GM21515 (cell line): ENCODE measurements around the gene RGS9BP.
"Not testable (repeated sequence)": the region's sequence is repeated elsewhere in the genome, so short reads cannot be mapped to it uniquely, and the experiment has no call there.

Experiments used
- ATAC-seq: cut with Tn5 transposase; IDR thresholded peaks from one replicate; pipeline ENCODE4 v1.9.1; 2021; ENCODE audit not compliant: unreplicated experiment

RGS9BP gene

DNA sequence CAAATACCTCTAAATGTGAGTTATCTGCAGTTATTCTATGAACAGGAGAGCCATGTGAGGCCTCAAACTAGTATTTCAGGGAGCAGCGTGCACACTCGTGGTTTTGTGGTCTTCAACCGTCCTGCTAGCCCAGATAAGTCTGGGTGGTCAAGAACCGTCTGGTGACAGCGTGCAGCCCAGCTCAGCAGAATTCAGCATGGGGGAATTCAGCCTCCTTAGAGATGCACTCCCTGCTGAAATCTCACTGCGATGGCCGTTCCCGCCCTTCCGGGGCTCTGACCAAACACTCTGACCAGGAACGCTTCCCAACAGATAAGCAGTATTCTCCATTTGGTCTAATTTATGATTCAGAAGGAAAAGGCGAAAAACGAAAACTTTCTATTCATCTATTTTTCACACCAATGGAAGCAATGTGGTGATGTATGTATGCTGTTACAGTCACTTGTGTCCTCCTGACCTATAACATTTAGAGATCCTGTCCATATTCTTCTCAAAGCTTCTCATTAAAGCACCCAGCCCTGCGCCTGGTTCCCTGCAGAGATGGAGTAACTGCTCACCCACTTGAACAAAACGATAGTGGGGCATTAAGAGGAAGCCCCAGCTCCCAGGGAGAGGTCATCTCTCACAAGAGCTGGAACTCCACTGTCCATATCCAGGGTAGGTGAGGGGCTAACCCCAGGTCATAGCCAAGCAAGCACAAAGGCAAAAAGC, 3.6 kb upstream of the RGS9BP start:
- no peak for ATAC-seq

DNA sequence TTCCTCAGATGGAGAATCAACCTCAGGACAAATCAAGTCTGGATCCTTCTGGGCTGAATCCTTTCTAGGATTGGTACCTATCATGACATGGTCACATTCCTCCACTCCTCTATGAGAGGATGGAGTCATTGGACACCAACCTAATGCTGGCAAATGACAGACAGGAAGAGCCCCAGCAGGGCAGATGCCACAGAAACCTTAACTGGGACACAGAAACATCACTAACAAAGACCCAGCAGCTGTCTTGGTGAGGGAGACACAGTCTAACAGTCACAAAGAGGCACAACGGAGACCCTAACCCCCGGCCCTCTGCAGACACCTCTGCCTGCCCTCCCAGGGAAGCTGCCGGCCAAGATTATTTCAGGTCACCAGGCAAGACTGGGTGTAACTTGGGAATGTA, 2.8 kb upstream of the RGS9BP start:
- no peak for ATAC-seq

DNA sequence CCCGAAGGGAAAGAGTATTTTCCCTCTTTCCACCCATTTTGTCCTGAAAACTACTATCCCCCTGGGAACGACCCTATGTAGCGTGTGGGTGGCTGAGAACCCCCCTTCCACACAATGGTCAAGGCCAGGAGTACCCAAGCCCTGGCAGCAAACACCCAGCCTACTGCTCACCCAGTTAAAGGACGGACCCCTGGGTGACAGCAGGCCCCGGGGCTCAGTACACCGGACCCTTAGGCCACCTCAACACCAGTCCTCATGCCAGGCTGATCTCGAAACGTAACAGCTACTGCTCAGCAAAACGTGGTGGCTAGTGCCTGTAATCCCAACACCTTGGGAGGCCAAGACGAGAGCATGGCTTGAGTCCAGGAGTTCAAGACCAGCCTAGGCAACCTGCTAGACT, 2.1 kb upstream of the RGS9BP start:
- ATAC-seq = no peak

DNA sequence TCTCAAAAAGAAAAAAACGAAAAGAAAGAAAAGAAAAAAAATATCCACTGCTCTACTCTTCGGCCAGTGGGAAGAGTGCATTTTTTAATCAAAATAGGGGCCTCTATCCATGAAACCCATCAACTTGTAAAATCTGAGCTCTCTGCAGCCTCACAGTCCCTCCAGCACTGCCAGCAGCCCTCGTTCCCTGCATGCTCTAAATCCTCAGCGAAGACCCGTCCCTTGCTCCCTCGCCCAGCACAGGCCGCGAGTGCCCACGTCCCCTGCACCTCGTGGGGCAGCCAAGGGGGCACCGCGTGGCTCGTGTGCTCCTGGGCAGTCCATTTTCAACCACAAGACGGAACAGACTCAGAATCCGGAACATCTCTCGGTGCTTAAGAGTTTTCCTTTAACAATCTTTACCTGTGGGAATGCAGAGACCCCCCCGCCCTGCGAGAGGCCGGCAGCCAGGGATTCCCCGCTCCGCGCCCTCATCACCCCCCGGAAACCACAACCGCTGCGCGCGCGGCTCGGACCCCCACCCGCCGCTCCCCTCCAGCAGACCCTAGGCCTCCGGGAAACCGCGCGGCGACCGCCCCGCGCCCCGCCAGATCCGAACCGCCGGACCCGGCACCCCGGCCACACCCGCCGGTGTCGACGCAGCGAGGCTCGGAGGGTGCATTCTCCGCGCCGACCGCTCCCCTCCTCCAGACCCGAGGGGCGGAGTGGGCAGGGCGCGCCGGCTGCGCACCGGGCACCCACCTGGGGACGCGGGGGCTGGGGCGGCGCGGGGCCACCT, 1.3 kb upstream of the RGS9BP start:
- peak; percentile 7 for ATAC-seq

DNA sequence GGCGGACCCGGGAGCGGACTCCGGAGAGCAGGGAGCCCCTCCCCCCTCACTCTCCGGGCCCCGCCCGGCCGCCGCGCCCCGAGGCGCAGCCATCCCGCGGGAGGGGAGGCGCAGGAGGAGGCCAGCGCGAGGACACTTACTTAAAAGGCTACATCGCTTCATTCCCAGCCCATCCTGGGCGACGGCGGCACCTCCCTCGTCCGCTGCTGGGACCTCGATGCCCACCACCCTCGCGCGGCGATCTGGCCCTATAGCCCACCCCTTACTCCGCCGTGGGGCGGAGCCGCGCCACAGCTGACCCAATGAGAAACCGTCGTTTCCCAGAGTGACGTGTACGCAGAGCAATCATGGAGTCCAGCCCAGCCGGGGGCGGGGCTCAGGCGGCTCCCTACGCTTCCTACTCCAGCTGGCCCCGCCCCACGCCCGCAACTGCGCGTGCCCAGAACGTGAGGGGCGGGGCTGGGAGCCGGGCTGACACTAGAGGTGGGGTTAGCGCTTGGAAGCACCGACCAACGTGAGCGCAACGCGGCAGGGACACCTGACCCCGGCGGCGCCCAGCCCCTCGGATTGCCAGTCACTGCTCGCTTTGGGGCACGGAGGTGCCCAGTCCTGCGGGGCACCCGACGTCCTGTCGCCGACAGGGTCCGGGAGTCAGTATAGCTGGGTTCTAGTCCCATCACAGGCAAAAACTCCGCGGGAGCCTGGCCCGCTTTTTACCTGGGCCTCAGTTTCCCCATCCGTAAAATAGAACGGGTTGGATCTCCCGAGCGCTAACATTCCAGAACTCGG, 523 bp upstream of the RGS9BP start, which contains the start of gene ANKRD27:
TSS of gene ANKRD27 (minus strand) at position 250 of the 789 bp plus-strand sequence. CDS start 16,165 bp downstream, outside the sequence.
- ATAC-seq = peak; percentile 97

DNA sequence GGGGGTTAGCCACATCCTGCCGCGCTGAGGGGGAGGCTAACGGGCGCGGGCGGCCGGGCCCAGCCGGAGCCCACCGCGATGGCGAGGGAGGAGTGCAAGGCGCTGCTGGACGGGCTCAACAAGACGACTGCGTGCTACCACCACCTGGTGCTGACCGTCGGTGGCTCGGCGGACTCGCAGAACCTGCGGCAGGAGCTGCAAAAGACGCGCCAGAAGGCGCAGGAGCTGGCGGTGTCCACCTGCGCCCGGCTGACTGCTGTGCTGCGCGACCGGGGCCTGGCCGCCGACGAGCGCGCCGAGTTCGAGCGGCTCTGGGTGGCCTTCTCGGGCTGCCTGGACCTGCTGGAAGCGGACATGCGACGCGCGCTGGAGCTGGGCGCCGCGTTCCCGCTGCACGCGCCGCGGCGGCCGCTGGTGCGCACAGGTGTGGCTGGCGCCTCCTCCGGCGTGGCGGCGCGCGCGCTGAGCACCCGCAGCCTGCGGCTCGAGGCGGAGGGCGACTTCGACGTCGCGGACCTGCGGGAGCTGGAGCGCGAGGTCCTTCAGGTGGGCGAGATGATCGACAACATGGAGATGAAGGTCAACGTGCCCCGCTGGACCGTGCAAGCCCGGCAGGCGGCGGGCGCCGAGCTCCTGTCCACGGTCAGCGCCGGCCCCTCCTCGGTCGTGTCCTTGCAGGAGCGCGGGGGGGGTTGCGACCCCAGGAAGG, 692 bp downstream of the RGS9BP start:
- ATAC-seq = no peak

DNA sequence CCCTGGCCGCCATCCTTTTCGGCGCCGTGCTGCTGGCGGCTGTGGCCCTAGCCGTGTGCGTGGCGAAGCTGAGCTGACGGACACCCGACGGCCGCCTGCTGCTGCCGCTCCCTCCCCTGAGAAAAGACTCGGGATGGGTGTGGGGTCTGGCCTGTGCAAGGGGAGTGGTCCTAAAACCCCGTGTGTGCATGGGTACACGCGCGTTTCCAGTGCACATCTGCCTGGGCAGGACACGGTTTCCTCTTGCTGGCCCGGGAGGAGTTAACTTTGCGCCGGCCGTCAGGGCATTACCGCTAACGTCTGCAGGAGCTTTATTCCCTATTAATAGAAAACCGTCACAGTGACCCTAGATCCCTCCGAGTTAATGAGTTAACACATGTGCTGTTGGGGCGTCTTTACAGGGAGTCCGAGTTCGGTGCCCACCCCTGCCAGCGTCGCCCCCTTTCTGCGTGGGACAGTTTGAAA, 1.3 kb downstream of the RGS9BP start:
- no peak for ATAC-seq

DNA sequence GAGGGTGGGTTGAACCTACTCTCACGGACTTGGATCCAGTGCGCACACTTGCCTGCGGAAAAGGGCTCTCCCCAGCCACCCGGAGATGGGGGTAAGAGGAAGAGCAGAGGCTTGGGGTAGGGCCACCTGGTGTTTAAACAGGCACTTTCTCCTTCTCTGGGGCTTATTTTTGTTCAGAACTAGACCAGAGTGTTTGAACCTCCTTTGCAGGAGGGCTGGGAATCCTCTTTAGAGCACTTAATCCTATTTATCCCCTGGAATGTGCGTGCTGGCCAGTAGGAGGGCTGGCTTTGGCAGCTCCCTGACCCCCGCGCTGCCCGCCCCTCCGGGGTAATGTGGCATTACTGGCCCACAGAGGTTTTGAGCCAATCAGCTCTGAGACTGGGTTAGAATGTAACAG, 2.0 kb downstream of the RGS9BP start:
- no peak for ATAC-seq

DNA sequence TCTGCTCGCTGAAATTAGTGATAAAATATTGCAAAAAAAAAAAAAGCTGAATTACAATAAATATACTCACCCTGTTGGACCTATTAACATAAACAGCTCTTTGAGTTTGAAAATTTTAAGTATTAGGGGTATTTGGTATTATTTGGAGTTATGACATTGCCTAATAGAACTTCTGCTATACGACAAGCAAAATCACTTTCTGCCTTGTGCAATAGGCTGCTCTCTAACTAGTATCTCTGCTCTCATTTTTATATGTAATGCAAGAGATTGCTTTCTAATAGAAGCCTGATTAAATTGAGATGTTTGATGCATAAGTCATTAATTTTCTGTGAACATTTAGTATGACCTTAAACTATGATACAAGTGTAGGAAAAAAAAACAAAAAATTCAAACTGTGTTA, 5.3 kb downstream of the RGS9BP start:
- ATAC-seq = no peak

DNA sequence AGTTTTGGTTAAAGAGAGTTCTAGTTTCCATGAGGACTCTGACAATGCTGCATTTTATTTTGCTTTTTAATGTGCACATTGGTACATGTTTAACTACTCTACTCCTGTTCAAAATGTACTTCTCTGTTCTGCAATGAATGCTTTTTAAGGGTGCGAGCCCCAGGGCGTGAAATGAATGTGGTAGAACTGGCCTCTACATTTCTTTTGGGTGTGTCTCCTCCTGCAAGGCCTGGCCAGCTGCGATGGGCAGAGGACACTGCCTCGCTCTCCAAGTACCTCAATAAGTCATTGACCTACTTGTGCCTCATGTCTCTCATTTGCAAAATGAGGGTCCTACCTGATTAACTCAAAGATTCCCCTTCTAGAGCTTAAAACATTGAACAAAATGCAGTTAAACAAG, 6.7 kb downstream of the RGS9BP start:
- no peak for ATAC-seq

DNA sequence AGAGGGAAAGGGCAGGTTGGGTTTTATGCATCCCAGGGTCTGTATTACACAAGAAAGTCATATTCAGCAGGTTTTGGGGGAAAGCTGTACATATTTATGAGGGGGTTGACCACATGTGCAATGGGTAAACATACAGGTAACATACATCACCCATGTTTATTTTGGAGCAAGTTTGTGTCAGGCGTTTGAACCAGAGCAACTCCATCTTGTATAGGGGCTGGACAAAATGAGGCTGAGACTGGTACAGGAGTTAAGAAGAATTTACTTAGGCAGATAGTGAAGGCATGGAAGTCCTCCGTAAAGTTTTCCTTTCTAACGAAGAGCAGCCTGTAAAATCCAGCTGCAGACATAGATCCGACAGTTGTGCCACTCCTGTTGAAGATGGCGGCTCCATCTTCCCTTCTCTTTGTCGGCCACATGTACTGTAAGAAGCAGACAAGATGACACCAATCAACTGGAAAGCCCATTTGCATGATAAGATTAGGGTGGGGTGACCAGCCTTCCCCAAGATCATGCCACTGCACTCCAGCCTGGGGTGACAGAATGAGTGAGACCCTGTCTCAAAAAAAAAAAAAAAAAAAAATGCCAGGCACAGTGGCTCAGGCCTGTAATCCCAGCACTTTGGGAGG, 11.3 kb downstream of the RGS9BP start:
- no peak for ATAC-seq

DNA sequence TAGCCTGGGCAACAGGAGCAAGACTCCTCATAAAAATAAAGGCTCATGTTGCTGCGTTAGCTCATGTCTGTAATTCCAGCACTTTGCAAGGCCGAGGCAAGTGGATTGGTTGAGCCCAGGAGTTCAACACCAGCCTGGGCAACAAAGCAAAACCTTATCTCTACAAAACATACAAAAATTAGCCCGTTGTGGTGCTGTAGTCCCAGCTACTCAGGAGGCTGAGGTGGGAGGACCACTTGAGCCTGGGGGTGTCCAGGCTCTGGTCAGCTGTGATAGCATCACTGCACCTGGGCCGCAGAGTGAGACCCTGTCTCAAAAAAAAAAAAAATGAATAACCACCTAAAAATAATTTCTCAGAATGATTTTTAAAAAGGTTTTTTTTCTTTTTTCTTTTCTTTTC, 12.0 kb downstream of the RGS9BP start:
- ATAC-seq = no peak

DNA sequence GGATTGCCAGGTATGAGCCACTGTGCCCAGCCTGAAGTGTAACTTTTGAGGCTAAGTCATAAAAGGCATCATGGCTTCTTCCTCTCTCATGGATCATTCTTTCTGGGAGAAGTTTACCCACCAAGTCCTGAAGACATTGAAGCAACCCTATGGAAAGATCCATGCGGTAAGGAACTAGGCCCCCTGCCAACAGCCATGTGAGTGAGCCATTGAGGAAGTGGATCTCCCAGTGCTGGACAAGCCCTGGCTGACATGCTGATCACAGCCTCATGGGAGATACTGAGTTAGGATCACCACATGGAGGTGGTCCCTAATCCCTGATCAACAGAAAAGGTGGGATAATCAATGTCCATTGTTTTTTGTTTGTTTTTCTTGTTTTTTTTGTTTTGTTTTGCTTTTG, 12.7 kb downstream of the RGS9BP start:
- ATAC-seq = no peak

DNA sequence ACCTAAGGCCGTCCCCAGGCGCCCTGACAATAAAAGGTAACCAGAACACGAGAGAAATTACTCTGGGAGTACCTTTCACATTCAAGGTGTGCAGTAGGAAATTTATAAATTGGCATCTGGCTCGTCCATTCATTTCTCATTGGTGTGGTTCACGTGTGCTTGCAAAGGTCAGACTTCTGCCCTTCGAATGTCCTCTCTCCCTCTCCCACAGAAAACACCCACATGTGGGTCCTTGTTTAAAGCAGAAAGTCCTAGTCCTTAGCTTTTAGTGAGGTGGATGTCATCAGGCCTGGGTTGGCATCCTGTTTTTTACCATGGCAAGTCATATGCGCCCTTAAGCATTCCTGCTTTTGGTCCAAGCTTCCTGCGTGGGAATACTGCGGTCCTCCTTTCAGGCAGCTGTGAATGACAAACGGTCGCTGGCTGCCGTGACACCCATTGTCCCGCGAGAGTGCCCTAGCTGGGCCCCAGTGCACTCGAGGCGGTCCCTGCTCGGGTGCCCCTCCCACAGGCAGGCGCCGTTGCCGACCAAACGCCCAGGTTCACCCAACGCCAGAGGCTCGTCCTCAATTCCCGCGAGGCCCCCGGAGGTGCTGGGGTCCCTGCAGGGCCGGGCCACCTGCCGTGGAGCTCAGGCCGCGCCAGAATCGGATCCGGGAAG, 15.8 kb downstream of the RGS9BP start, which contains the start of gene NUDT19:
TSS of gene NUDT19 (plus strand) at position 531 of the 661 bp plus-strand sequence. CDS start 140 bp downstream, outside the sequence.
- ATAC-seq = peak; percentile 88

DNA sequence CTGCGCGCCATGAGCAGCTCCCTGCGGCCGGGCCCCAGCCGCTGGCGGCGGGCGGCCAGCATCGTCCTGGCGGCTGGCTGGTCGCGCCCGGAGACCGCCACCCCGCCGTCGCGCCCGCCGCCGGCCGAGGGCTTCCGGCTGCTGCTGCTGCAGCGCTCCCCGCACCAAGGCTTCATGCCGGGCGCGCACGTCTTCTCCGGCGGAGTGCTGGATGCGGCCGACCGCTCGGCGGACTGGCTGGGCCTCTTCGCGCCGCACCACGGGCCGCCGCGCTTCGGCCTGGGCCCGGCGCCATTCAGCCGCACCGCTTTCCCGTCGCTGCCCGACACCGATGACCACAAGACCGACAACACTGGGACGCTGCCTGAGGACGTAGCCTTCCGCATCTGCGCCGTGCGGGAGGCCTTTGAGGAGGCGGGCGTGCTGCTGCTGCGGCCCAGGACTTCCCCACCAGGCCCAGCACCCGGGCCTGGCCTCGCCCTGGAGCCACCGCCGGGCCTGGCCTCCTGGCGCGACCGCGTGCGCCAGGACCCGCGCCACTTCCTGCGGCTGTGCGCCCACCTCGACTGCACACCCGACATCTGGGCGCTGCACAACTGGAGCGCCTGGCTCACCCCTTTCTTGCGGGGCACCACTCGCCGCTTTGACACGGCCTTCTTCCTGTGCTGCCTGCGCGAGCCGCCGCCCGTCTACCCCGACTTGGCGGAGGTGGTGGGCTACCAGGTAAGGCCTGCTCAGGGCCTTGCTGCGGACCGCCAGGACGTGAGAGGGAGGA, 16.5 kb downstream of the RGS9BP start:
- peak; percentile 62 for ATAC-seq

DNA sequence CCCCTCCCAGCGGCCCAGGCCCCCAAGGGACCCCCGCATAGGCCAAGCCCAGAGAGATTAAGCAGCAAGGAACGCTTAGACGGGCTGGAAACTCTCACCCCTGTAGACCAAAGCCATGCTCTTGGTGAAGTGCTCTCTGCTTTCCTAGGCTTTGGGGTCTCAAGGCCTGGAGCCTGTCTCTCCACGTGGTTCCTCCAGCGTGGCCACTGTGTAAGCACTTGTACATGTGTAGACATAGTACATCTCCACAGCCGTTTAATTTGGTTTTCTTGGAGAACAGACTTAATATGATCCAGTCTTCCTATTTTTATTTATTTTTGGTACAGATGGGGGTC, 17.0 kb downstream of the RGS9BP start:
- ATAC-seq = no peak

DNA sequence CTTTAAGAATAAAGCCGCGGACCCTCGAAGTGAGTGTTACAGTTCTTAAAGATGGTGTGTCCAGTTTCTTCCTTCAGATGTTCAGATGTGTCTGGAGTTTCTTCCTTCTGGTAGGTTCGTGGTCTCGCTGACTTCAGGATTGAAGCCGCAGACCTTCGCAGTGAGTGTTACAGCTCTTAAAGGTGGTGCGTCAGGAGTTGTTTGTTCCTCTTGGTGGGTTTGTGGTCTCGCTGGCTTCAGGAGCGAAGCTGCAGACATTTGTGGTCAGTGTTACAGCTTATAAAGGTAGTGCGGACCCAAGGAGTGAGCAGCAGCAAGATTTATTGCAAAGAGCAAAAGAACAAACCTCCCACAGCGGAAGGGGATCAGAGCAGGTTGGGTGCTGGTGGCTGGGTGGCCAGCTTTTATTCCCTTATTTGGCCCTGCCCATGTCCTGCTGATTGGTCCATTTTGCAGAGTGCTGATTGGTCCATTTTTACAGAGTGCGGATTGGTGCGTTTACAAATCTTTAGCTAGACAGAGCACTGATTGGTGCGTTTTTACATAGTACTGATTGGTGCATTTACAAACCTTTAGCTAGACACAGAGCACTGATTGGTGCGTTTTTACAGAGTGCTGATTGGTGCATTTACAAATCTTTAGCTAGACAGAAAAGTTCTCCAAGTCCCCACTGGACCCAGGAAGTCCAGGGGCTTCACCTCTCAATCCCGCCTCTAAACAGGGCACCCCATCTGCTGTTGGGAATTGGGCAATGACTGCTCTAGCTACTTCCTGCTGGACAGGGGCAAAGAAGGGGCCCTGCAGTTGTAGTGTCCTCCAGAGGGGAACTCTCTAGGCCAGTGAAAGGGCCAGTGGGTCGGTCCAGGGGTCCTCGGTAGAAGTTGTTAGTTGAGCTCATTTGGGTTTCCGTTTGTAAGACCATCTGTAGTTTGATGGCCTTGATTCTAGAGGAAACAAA, 17.8 kb downstream of the RGS9BP start:
- not testable (repeated sequence) for ATAC-seq

DNA sequence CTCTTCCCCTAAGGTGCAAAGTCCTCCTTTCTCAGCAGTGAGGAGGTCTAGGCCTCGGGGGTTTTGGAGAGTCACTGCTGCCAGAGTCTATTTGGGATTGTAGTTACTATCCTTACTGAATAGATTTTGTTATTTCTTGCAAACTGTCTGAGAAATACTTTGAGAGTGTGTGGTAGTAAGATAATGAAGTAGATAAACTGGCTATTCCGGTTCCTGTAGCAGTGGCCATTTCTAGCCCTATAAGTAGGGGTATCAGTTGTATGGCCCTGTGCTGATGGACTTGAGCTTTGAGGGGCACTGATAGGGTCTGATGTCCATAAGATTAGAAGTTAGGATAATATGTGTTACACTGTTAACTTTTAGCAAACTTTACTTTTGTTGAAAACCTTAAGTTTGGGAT, 18.7 kb downstream of the RGS9BP start:
- not testable (repeated sequence) for ATAC-seq
